GM21619 (cell line): ENCODE measurements around the gene VPS13D.
A peak's percentile ranks its signal among the peaks of the same experiment; 100 is the strongest.
"Not testable (repeated sequence)": the region's sequence is repeated elsewhere in the genome, so short reads cannot be mapped to it uniquely, and the experiment has no call there.

ENCODE experiments used
- ATAC-seq: cut with Tn5 transposase; IDR thresholded peaks from one replicate; pipeline ENCODE4 v1.9.1; 2021; ENCODE audit not compliant: unreplicated experiment

The VPS13D gene

DNA sequence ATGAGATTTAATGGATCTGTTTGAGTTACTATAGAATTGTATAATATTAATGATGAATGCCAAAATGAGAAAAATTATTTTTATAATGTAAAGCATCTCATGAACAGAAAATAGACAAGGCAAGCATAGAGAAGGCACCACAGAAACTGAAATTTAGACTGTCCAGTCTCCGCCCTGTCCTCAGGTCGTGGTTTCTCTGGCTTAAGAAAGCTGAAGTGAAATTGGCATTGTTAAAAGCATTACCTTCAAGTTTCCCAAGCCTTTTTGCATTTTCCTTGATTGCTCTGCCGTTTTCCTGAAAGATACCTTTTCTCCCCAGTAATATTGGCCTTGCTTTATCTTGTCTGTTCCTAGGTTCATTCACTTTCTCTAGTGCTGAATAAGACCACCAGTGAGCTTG lies 58.0 kb downstream of the VPS13D start:
- no peak for ATAC-seq

DNA sequence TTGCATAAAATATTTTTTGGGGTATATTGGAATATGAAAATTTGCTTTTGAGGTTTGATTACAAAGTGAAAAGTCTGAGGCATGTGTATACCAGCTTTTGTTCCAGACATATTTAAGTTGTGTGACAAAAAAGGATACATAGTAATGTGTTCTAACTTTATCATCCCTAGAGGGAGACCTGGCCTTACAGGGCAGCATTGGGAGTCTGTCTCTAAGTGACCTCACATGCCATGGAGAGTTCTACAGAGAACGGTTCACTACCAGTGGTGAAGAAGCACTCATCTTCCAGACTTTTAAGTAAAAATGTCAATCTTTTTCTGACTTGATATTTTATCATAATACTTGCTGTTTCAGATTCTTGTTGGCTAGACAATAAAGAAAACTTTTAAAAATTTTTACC lies 61.0 kb downstream of the VPS13D start:
- ATAC-seq: no peak

DNA sequence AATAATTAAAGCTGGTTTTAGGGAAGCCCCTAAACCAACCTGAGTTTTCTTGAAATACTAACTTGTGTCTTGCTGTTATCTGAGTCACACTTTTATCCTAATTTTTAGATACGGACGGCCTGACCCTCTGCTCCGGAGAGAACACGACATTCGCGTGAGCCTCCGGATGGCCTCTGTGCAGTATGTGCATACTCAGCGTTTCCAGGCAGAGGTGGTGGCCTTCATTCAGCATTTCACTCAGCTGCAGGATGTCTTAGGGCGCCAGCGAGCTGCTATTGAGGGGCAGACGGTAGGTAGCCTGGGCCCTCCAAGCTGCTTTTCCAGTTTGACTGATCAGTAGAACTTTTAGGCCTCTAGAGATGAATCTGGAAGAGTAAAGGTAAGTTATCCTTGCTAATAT lies 63.6 kb downstream of the VPS13D start:
- no peak for ATAC-seq

- no peak for ATAC-seq
These were observed 64.2 kb downstream of the VPS13D start for GRCh38 chr1:12294076-12294475.

DNA sequence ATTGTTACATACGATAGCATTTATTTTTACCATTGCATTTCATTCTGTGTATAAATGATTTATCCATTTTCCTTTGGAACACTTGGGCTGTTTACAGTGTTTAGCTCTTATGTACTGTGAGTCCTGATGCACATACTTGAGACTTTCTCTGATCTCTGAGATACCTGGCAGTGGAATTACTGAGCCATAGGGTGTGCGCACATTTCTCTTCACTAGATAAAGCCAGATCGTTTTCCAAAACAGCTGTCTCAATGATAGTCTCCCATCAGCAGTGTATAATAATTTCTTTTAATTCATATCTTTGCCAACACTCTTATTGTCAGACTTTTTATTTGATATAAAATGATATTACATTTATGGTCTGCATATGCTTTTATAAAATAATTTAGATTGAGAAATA lies 66.2 kb downstream of the VPS13D start:
- ATAC-seq: no peak

- peak; percentile 96 for ATAC-seq
These were observed 66.8 kb downstream of the VPS13D start for GRCh38 chr1:12296623-12297022.

GRCh38 chr1:12300706-12301105 lies 70.9 kb downstream of the VPS13D start:
- no peak for ATAC-seq

GRCh38 chr1:12301518-12302237 lies 71.8 kb downstream of the VPS13D start:
- ATAC-seq: no peak

DNA sequence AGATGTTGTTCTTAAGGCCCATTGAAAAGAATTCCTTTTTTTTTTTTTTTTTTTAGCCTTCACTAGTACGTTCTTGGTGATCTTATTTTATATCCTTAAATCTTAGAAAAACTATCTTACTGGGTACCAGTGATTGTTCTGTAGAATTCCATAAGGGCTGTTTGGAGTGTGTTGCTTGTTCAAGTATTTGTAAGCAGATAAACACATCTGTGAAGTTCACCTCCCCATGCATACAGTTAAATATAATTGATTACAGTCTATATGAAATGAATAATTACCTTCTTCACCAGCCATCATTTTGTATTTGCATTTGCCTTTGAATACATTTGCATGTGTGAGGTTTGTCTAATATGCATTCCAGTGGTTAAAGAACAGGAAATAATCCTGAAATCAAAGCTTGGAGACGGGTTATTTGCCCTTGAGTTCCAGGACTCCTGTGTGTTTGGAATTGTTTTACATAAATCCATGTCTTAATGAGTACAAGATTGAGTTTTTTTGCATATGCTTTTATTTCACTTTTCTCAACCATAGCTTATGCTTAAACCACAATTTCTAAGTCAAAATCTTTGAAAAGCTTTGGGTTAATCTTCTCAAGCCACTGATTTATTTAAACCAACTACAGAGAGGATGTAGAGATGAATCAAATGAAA lies 73.1 kb downstream of the VPS13D start:
- ATAC-seq: no peak

- ATAC-seq: no peak
These were observed 75.5 kb downstream of the VPS13D start for GRCh38 chr1:12305377-12305776.

- ATAC-seq: no peak
These were observed 80.2 kb downstream of the VPS13D start for GRCh38 chr1:12309783-12310742.

DNA sequence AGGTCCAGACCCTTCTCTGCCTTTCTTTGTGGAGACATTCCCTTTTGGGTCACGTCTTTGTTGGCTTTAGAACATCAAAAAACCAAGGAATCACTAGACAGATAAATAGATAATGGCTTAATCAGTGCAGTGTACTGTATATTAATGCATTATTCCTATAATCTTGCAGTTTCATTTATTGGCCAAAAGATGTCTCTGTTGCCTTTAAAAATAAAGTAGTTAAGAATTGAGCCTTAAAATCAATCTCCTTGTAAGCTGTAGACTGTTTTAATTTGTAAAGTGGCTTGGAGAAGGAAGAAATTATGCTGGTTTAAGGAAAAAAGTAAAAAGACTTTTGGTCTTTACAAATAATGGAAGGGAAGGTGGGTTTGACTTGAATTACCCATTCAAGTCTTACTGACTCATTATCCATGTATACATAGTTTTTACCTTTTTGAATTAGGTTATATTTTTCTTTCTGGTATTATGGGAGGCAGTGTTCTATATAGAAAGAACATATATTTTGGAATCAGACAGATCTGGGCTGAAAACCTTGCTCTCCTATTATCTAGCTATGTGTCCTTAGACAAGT lies 84.6 kb downstream of the VPS13D start:
- ATAC-seq: no peak

- ATAC-seq: no peak
These were observed 85.3 kb downstream of the VPS13D start for GRCh38 chr1:12315146-12315545.

DNA sequence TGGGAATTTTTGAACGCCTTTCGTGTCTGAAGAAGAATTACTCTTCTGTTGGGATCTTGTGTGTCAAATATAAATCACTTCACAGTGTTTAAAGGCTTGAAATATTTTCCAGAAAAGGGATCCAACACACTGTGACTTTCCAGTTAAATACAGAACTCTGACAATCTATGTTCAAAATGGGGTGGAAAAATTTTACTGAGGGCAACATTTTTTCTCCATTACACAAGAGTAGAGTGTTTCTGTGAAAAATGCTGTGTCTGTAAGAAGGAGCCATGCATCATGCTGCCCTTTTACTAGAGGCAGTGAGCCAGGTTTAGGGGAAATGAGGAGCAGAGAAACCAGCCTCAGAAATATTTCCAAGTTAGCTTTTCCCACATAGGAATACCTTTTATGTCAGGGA lies 86.5 kb downstream of the VPS13D start:
- no peak for ATAC-seq

DNA sequence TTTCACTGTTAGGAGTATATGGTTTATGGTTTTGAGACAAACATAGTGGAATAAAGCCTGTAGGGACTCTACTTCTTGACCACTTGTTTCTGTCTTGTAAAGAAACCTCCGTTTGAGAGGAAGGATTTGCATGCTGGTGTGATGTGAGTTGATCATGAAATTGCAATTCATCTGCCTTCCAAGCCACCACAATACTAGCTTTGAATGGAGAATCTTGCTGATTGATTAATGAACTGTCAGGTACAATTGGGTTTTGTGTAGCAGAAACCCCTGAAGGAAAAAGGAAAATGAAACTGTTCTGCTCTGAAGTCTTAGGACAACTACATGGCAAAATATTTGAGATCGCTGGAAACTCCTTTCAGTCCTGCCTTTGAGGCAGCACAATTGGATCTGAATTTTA lies 90.7 kb downstream of the VPS13D start:
- no peak for ATAC-seq

DNA sequence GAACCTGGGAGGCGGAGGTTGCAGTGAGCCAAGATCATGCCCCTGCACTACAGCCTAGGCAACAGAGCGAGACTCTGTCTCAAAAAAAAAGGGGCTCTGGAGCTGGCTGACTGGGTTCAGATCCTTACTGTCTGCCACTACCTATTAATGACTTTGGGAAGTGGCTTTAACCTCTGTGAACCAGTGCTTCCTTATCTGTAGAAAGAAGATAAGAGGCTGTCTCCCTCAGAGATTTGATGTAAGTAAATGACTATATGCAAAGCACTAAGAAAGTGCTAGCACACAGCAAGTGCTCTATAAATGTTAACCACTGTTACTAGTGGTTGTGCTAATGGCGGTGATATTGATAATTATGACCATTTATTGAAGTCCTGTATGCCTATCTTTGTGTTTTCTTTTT lies 94.6 kb downstream of the VPS13D start:
- ATAC-seq: no peak

DNA sequence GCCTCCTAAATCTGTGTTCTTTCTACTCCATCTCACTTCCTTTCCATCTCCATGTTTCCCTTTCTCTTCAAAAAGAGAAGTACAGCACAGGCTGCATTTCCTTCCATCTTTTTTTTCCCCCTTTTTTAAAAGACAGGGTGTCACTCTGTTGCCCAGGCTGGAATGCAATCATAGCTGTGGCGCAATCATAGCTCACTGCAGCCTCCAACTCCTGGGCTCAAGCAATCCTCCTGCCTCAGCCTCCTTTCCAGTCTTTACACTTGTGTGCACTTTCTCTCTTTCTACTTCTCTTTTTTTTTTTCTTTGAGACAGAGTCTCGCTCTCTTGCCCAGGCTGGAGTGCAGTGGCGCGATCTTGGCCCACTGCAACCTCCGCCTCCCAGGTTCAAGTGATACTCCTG lies 95.1 kb downstream of the VPS13D start:
- not testable (repeated sequence) for ATAC-seq

DNA sequence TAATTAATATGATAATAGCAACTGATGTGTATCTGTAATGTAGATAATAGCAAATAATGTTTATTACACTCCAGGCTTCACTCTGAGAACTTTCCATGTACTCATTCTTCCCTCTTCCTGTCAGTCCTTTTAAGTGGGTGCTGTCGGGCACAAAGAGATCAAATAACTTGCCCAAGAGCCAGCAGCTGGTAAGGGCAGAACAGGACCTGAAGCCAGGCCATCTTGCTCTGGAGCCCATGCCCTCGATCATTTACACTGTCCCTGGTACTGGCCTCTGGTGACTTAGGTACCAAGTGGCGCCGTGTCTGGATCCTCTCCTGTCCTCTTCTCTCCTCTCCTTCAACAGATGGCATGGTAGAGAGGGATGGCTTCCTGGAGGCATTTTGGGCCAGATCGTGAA lies 97.2 kb downstream of the VPS13D start:
- ATAC-seq: no peak

- ATAC-seq: no peak
These were observed 97.7 kb downstream of the VPS13D start for GRCh38 chr1:12327566-12327965.

DNA sequence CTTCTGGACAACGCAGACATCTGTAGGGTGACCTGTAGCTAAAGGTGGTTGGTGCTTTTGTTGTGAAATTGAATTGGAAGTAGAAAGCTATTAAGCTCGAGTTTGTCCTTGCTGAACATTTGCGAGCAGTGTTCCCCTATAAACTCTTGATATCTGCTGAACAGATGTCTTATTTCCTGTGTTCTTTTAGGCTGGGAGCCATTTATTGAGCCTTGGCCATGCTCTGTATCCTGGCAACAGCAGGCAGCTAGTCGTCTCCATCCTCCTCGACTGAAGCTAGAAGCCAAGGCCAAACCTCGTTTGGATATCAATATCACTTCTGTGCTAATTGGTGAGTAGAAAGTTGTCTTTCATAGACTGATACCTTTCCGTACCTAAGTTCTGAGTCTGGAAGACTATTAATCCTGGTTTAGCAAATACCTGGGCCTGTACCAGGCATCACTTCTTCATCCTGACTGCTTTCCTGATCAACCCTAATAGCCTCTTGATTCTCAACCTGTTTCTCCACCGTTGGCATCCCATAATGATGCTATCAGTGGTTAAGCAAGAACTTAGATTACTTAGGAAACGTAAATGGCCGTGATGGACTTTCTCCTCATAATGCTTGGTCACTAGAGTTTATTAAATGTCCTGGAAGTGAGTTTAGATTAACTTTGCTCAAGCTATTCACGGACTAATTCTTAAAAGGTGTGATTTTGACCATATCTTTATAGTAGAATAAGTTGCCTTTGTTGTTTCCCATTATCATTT lies 103.4 kb downstream of the VPS13D start:
- no peak for ATAC-seq

DNA sequence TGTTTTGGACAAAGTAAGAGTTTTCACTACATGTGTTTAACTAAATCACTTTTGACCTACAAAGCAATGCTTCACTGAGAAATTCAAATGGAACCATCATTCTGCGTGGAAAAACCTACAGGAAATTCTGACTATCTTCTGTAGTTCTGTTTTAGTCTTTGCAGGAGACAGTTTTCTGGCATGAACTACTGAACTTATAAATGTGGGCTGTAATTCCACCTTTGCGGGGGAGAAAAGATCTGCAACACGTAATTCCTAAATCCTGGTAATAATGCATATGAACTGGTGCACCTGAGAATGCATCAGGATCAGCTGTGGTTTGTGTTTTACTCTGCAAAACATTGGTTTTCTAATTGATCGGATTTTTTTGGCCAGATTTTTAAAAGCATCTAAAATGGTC lies 106.0 kb downstream of the VPS13D start:
- ATAC-seq: no peak
